Stimulated activated CD8-positive, alpha-beta memory T cell treated with anti-CD3 and anti-CD28 coated beads, Interleukin-15, amount 100 ng/mL, for 48 hours (primary cell): Measurements from ENCODE around the gene GOLGA6D.
"Not testable (repeated sequence)": the region's sequence is repeated elsewhere in the genome, so short reads cannot be mapped to it uniquely, and the experiment has no call there.

ENCODE experiments used
- DNase-seq, 2 donors: peaks; one replicate each; pipeline ENCODE4 v3.0.0-alpha.2; 2020; ENCODE audit warnings: low read depth in 2 of 2

GOLGA6D gene

GRCh38 chr15:75282572-75282971, at the start of gene GOLGA6D:
TSS of gene GOLGA6D (plus strand) at chr15:75282835. CDS start at chr15:75282876, 41 bp downstream.
- DNase-seq = not testable (repeated sequence)

- no peak for DNase-seq
Measured at GRCh38 chr15:75233504-75234190, 49.0 kb upstream of the GOLGA6D start.

DNA sequence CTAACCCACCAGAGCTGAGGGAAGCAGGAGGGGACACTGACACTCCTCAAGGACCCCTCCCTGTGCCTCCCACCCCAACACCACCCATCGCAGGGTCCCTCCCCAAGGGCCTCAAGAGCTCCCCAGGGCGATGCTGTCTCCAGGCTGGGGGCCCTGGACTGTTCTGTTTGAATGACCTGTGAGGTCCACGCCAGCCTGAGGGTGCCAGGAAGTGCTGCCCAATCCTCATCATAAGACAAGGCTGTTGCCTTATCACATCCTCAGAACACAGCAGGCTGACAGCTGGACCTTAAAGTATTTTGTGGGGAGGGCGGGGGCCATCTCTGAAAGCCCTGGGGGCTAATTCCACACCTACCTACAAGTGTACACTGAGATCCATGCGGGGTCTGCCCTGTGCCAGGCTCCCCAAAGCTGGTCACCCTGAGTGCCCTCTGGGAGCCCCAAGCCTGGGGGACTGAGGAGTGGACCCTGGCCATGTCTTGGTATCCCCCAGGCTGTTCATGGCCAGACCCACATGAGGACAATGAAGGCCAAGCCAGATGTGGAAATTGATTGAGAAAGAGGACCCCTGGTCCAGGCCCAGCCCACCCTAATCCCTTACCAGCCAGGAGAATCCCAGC, 48.3 kb upstream of the GOLGA6D start:
- DNase-seq = no peak

GRCh38 chr15:75235051-75235673, 47.5 kb upstream of the GOLGA6D start:
- DNase-seq = no peak

DNA sequence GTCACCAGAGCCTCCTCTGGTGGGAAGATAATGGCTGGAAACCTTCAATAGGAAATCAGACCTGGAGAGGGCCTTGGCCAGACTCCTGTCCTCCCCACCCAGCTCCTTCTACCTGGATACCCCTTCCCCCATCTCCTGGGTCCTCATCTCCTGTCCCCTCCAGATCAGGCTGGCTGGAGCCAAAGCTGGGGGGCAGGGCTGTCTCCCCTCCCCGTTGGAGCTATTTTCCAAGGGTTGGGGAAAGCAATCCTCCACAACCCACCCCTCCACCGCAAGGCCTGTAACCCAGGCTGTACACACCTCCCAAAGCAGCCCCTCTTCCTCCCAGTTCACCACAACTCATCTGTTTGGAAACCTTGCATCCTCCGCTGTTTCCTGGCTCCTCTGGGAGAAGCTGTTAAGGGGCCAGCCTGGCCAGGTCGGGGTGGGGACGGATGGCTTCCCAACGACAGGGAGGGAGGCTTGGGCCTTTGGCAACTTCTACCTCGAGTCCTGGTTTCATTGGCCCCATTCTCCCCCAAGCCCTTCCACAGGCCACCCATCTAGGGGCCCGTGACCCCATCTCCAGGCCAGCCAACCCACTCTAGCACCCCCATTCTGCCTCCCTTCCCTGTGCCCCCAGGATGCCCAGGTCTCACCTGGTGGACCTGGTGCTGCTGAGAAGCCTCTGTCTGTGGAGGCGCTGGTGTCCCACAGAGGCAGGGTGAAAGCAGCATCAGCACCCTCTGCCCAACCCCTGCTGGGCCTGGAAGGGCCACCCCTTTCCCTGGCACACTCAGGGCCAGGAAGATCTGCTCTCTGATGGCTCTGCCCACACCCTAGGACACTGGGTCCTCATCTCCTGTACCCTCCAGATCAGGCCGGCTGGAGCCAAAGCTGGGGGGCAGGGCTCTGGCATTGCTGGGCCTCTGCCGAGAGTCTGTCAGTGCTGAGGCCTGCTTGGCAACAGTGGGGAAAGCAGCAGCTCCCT, 46.6 kb upstream of the GOLGA6D start:
- no peak for DNase-seq

GRCh38 chr15:75237316-75237982, 45.2 kb upstream of the GOLGA6D start:
- no peak for DNase-seq

- DNase-seq = no peak
Measured at GRCh38 chr15:75238150-75238549, 44.5 kb upstream of the GOLGA6D start.

DNA sequence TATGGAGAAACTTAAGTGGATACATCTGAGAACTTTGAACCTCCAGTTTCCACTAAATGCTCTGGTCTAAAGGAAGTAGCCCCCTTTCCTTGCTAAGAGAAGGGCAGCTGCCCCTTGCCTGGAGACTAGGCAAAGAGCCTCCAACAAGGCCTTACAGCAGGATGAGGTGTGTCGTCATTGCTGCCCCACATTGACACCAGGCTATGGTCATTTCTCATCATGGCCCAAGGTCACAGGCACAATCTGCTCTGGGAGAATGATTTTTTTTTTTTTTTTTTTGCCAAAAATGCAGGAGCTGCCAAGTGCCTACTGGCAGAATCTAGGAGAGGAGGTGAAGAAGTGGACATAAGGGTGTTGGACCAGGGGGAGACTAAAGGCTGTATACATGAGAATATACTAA, 36.9 kb upstream of the GOLGA6D start:
- DNase-seq = not testable (repeated sequence)

- DNase-seq = not testable (repeated sequence)
Measured at GRCh38 chr15:75248991-75249390, 33.6 kb upstream of the GOLGA6D start.

DNA sequence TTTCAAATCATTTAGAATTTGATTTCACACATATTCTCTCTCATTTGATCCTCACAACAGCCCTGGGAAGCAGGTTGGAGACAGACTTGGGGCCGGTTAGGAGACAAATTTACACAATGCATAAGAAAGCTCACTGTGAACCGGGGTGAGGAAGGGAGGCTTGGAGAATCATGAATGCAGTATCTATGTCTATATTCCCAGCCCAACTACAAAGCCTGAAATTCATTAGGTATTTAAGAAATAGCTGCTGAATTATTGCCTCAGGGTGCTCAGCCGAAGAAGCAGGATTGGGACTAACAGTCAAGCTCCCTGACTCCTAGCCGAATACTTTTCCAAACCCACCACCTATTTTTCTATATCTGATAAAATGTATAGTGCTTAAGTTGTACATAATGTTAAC, 32.9 kb upstream of the GOLGA6D start:
- no peak for DNase-seq

- DNase-seq = not testable (repeated sequence)
Measured at GRCh38 chr15:75251343-75251742, 31.3 kb upstream of the GOLGA6D start.

- DNase-seq = not testable (repeated sequence)
Measured at GRCh38 chr15:75252285-75252684, 30.4 kb upstream of the GOLGA6D start.

DNA sequence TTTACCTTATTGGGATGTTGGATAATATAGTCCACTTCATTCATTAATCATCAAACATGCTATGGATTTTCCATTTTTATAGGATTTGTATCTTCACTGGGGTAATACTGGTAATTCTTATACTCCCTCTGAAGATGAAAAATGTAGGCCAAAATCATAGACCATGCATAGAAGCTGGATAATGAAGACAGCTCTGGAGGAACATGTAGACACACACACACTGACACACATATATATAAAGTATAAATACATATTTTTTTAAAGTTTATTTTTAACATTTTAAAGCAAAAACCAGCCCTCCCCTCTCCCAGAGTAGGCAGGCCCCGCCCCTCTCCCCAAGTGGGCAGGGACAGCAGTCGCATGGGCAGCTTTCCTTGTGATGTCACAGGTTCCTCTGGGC, 24.6 kb upstream of the GOLGA6D start, which contains the start of gene GOLGA6C:
GOLGA6C (plus strand) TSS at position 301 of the 400 bp plus-strand sequence. CDS start 265 bp downstream, outside the sequence.
- not testable (repeated sequence) for DNase-seq

DNA sequence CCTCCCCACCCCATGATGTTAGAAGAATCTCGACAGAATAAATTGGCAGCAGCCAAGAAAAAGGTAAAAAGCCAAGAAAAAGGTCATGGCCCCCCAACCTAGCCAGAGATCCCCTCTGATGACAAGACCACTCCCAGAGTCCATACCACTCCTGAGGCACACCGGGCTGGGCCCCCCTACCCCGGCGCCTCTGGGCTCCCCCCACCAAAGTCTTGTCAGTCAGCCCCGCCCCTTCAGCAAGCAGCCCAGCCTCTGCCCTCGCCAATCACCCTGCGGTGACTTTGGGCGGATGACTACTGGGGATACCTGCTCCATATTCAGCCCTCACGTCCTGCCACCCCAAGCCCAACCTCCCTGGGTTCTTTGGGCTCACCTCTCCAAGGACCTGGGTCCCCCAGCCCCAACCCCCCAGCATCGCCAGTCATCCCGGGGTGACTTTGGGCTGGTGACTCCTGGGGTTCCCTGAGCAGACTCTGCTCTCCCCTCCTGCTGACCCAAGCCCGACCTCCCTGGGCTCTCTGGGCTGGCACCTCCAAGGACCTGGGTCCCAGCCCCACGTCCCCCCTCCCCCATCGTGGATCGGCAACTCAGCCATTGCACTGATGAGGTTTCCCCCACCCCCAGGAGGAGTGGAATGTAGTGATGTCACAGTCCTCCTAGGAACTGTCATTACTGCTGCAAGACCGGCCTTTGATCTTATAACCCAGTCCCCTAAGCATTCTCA, 23.9 kb upstream of the GOLGA6D start:
- DNase-seq = not testable (repeated sequence)

DNA sequence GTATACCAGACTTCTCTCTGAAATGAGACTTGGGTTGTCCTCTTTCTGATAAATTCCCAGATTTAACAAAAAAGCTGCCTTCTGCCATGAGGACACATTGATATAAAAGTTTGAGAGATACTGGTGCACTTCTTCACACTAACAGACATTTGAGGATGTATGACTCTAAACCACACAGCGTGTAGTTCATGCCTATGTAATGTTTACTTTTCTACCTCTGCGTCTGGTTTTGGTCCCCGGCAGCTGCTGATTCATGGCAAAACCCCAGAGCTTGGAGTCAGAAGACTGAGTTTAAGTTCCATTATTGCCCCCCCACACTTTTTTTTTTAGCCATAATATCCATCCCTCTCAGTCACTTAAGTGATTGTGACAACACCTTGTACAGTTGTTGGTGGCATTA, 22.8 kb upstream of the GOLGA6D start:
- DNase-seq = not testable (repeated sequence)

GRCh38 chr15:75273751-75274359, 8.8 kb upstream of the GOLGA6D start:
- not testable (repeated sequence) for DNase-seq

DNA sequence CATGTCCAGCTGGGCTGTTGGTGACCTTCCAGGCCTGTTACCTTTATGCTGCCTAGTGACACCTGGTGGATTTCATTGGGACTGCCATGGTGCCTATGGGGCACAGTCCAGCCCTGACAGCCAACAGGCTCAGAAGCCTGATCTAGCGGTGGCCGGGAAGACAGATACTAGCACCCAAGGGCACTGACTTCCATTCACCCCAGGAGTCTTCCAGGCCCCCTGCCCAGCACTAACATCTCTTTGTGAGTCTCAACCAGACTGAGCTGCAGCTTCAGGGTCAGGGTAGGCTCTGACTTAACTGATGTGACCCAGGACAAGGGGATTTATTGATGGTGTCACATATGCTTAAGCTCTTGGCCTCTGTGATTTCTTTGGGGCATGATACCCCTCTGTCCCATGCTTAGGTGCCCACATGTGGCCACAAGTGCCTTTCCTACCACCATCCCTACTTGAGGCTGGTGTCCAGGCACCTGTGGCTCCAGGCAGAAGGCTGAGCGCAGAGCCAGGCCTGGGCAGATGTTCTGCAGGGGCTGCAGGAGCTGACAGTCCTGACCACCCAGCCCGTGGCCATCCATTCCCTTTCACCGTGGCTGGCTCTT, 8.0 kb upstream of the GOLGA6D start:
- peak; percentile 55 to 57 for DNase-seq

DNA sequence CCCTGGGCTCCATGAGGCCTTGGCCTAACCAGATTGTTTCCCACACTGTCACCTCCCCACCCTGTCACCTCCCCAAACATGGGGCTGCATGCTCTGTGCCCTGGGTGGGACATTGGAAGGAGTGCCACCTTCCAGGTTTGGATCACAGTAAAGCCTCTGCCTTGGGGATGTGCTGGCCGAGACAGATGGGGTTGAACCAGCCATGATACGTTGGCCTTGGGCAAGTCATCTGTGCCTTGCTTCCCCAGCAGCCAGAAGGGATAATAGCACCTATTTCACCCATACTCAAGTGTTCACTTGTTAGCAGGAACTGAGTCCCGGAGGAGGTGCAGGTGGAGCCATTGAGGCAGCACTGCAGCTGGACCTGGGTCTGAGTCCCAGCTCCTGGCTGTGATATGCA, 7.0 kb upstream of the GOLGA6D start:
- DNase-seq = not testable (repeated sequence)

GRCh38 chr15:75278497-75278896, 4.1 kb upstream of the GOLGA6D start:
- DNase-seq = not testable (repeated sequence)
